Kidney (tissue), 14 donors: ENCODE measurements around the gene VPS39. TPM values are rescaled to one million over a fixed set of nuclear protein-coding genes. Genes with fewer than 3 reads are reported as not detected.
A peak's percentile ranks its signal among the peaks of the same experiment; 100 is the strongest.

Experiments used
- DNase-seq, 5 donors: peaks; one replicate each; pipeline ENCODE4 v3.0.0-alpha.2; 2013 to 2020
- FAIRE-seq: peaks from 2 replicates; lab custom pipeline; 2012; peaks lifted over from hg19 to GRCh38; lab: Jason Lieb, UNC
- H3K27ac ChIP-seq, 2 donors: one replicate each; pipeline ENCODE4 v1.7.0; 2013; ENCODE audit warnings: low read depth in 2 of 2, low read length in 2 of 2, inconsistent platforms in 1 of 2
- H3K27me3 ChIP-seq: one replicate; pipeline ENCODE4 v1.7.1; 2013; ENCODE audit warnings: low read length, inconsistent platforms; ENCODE audit not compliant: control insufficient read depth, insufficient read depth
- H3K36me3 ChIP-seq, 3 donors: one replicate each; pipeline versions ENCODE4 v1.7.0 to v1.7.1; 2013; ENCODE audit warnings: low read length in 3 of 3, control low read depth in 1 of 3, inconsistent platforms in 1 of 3; ENCODE audit not compliant: insufficient read depth in 3 of 3, control insufficient read depth in 2 of 3
- H3K4me1 ChIP-seq, 3 donors: one replicate each; pipeline versions ENCODE4 v1.7.0 to v1.7.1; 2013; ENCODE audit warnings: low read length in 3 of 3, inconsistent platforms in 1 of 3, low read depth in 1 of 3; ENCODE audit not compliant: control insufficient read depth in 2 of 3, insufficient read depth in 2 of 3
- H3K4me3 ChIP-seq, 3 donors: one replicate each; pipeline versions ENCODE4 v1.7.0 to v1.8.1; 2013; ENCODE audit warnings: low read length in 3 of 3, control low read depth in 1 of 3, inconsistent platforms in 1 of 3
- H3K9ac ChIP-seq, 3 donors: one replicate each; pipeline versions ENCODE4 v1.7.0 to v1.7.1; 2013; ENCODE audit warnings: low read length in 3 of 3, control low read depth in 1 of 3, inconsistent platforms in 1 of 3
- H3K9me3 ChIP-seq, 3 donors: one replicate each; pipeline versions ENCODE4 v1.7.0 to v1.7.1; 2013; ENCODE audit warnings: low read length in 3 of 3, control low read depth in 1 of 3, inconsistent platforms in 1 of 3; ENCODE audit not compliant: control insufficient read depth in 2 of 3, insufficient read depth in 1 of 3
- CTCF ChIP-seq: IDR thresholded peaks from 3 replicates; pipeline ENCODE4 v1.5.1; 2012; ENCODE audit warnings: mild to moderate bottlenecking, moderate library complexity, borderline replicate concordance; ENCODE audit not compliant: insufficient read depth; ENCODE audit errors: extremely low read depth
- intact Hi-C: fragments of 100-400 bp; cut with DNase I; formaldehyde crosslinking; loops from one replicate; pipeline ENCODE4 v1.11.1; 2022
- polyA plus RNA-seq: library from polyadenylated mRNA; stranded (reverse); fragments of 350-450 nt; fragmentation: Illumina TruSeq; extraction: RNeasy Lipid Tissue Mini Kit (QIAGEN cat#74804); gene quantifications from one replicate; pipeline ENCODE4 v1.2.3, GENCODE V29; 2014; ENCODE audit warnings: low read depth, low replicate concordance; ENCODE audit not compliant: insufficient read depth
- total RNA-seq: library from RNA; stranded (reverse); fragmentation: NEBNext Ultra II Directional; extraction: Animal tissue kit (Norgen Biotek cat#: 25700); gene quantifications from one replicate; pipeline ENCODE4 v1.2.1, GENCODE V29; 2021
- donor health status: control.
- donor health status: control.
- donor health status: control.
- donor health status: control.
- donor health status: control.
- donor health status: DM: yes; HTN: yes; CAD: no.
- donor health status: Normal renal cell carcinoma (clear cell type).

VPS39 gene
- total and polyA plus RNA-seq, 2 donors from 2014 or later: 33.1 to 70.9 TPM

GRCh38 chr15:42152196-42152920 lies 55.7 kb downstream of the VPS39 start:
- intact Hi-C loops: no loop called here
- Histone ChIP-seq H3K9me3 (no peaks in the 10 kb centered on the region), H3K27me3 (no peaks in the 10 kb centered on the region), H3K27ac (peak overlapping the region; percentile 74 to 76), H3K9ac (peak overlapping the region in 1 of 3 donors; percentile 14), H3K36me3 (no peaks in the 10 kb centered on the region), H3K4me1 (peaks cover 3 to 40% (median 26%) of the 10 kb centered on the region in 3 donors), H3K4me3 (no peak overlapping the region)
- FAIRE-seq (no peak), DNase-seq (peak in 1 of 5 donors; percentile 37)
- TF ChIP-seq CTCF: no peak

- peaks cover 3 to 39% (median 26%) of the 10 kb centered on the region in 3 donors for H3K4me1 ChIP-seq
- FAIRE-seq: no peak
- peak overlapping the region in 2 of 3 donors; percentile 14 to 29 for H3K9ac ChIP-seq
- TF ChIP-seq CTCF: no peak
- H3K27ac ChIP-seq: peak overlapping the region; percentile 32 to 76
- intact Hi-C loops: no loop called here
- no peaks in the 10 kb centered on the region for H3K36me3 ChIP-seq
- H3K9me3 ChIP-seq: no peaks in the 10 kb centered on the region
- DNase-seq: peak in 1 of 5 donors; percentile 20
- H3K27me3 ChIP-seq: no peaks in the 10 kb centered on the region
- no peak overlapping the region for H3K4me3 ChIP-seq
These were observed 56.4 kb downstream of the VPS39 start for GRCh38 chr15:42151736-42152135.

DNA sequence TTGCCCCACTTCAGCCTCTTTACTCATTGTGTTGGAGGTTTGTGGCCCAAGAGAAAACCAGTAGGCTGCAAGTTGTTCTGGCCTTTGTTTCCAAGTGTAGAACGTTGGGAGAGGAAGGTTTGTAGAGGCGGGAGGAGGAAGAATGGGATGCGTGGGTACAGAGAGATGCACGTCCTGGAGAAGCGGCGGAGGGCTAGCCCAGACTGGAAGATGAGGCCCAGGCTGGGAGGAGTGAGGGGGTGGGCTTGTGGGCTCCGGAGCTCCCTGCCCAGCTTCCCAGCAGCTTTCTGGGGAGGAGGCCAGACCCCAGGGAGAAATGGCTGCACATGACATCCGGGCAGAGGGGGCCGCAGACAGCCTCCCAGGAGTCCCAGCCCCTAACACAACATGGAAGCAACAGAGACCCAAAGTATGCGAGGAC lies 57.0 kb downstream of the VPS39 start:
- intact Hi-C loops: no loop called here
- peak overlapping the region; percentile 23 to 37 for H3K27ac ChIP-seq
- no peak for FAIRE-seq

More for the DNA sequence above, 57.0 kb downstream of the VPS39 start:
- DNase-seq: peak in 1 of 5 donors; percentile 53
- TF ChIP-seq CTCF: no peak
- Histone ChIP-seq H3K4me3 (no peak overlapping the region), H3K9ac (no peak overlapping the region), H3K9me3 (no peaks in the 10 kb centered on the region), H3K4me1 (peaks cover 3 to 38% (median 24%) of the 10 kb centered on the region in 3 donors), H3K36me3 (no peaks in the 10 kb centered on the region), H3K27me3 (no peaks in the 10 kb centered on the region)
